Hepatocyte (in vitro differentiated cells): ENCODE data around the gene CARMIL1. TPM values are rescaled to one million over a fixed set of nuclear protein-coding genes. Genes with fewer than 3 reads are reported as not detected.
A peak's percentile ranks its signal among the peaks of the same experiment; 100 is the strongest.

ENCODE experiments used
- DNase-seq: peaks from one replicate; pipeline ENCODE4 v3.0.0-alpha.2; 2016; ENCODE audit warnings: low spot score
- H2AFZ ChIP-seq: fragments of 200-600 bp; sonication (generic); 2 replicates; pipeline ENCODE4 v1.6.0; 2016; ENCODE audit warnings: antibody characterized with exemption, mild to moderate bottlenecking
- H3K27ac ChIP-seq: fragments of 200-600 bp; sonication (generic); 2 replicates; pipeline ENCODE4 v1.5.1; 2016; ENCODE audit warnings: mild to moderate bottlenecking
- H3K27me3 ChIP-seq: fragments of 200-600 bp; sonication (generic); 2 replicates; pipeline ENCODE4 v1.6.1; 2016
- H3K36me3 ChIP-seq: fragments of 200-600 bp; sonication (generic); replicated peaks from 2 replicates; pipeline ENCODE4 v1.5.1; 2016; ENCODE audit warnings: low read depth; ENCODE audit not compliant: insufficient read depth
- H3K4me1 ChIP-seq: fragments of 200-600 bp; sonication (generic); 2 replicates; pipeline ENCODE4 v1.5.1; 2016; ENCODE audit warnings: mild to moderate bottlenecking, moderate library complexity; ENCODE audit not compliant: insufficient read depth
- H3K4me2 ChIP-seq: fragments of 200-600 bp; sonication (generic); 2 replicates; pipeline ENCODE4 v1.6.0; 2016
- H3K4me3 ChIP-seq: fragments of 200-600 bp; sonication (generic); 2 replicates; pipeline ENCODE4 v1.5.1; 2016; ENCODE audit warnings: mild to moderate bottlenecking
- H3K79me2 ChIP-seq: fragments of 200-600 bp; sonication (generic); 2 replicates; pipeline ENCODE4 v1.6.0; 2017; ENCODE audit warnings: mild to moderate bottlenecking
- H3K9me2 ChIP-seq: fragments of 200-600 bp; sonication (generic); replicated peaks from 2 replicates; pipeline ENCODE4 v1.6.0; 2017; ENCODE audit warnings: mild to moderate bottlenecking; ENCODE audit not compliant: insufficient read depth
- H3K9me3 ChIP-seq: fragments of 200-600 bp; sonication (generic); 2 replicates; pipeline ENCODE4 v1.5.1; 2016; ENCODE audit warnings: low read depth, mild to moderate bottlenecking
- H4K20me1 ChIP-seq: fragments of 200-600 bp; sonication (generic); 2 replicates; pipeline ENCODE4 v1.6.0; 2016; ENCODE audit warnings: mild to moderate bottlenecking; ENCODE audit not compliant: insufficient read depth, poor library complexity, severe bottlenecking
- EZH2 ChIP-seq: fragments of 200-600 bp; sonication (generic); IDR thresholded peaks from 2 replicates; pipeline ENCODE4 v1.6.1; 2016; ENCODE audit warnings: antibody characterized with exemption, mild to moderate bottlenecking, borderline replicate concordance
- EZH2phosphoT487 ChIP-seq: fragments of 200-600 bp; sonication (generic); IDR thresholded peaks from one replicate; pipeline ENCODE4 v1.6.1; 2018; ENCODE audit warnings: antibody characterized with exemption, mild to moderate bottlenecking, low read depth, moderate library complexity; ENCODE audit not compliant: unreplicated experiment, severe bottlenecking
- WGBS: methylation state at CpG from one replicate; pipeline ENCODE4 v1.1.6; 2016; ENCODE audit warnings: low lambda C conversion rate; ENCODE audit errors: missing lambda C conversion rate; 5-methylcytosine and 5-hydroxymethylcytosine counted together
- polyA plus RNA-seq: library from polyadenylated mRNA; unstranded; fragments of >200 nt; fragmentation: Nextera tagmentation; extraction: Ambion mirVana; gene quantifications from 2 replicates; pipeline ENCODE4 v1.2.1, GENCODE V29; 2016
- total RNA-seq: library from RNA; depleted of rRNA; stranded (reverse); fragments of >200 nt; gene quantifications from 2 replicates; pipeline ENCODE4 v1.2.3, GENCODE V29; 2014
- TF ChIP-seq, protein P1 (sequence below): fragments of 200-600 bp; sonication (generic); IDR thresholded peaks from 2 replicates; pipeline ENCODE4 v1.5.1; 2016; ENCODE audit warnings: antibody characterized with exemption, mild to moderate bottlenecking; ENCODE audit not compliant: poor library complexity

The CARMIL1 gene
- total and polyA plus RNA-seq, 2 experiments from 2014 or later = 19.5 to 40.6 TPM

DNA sequence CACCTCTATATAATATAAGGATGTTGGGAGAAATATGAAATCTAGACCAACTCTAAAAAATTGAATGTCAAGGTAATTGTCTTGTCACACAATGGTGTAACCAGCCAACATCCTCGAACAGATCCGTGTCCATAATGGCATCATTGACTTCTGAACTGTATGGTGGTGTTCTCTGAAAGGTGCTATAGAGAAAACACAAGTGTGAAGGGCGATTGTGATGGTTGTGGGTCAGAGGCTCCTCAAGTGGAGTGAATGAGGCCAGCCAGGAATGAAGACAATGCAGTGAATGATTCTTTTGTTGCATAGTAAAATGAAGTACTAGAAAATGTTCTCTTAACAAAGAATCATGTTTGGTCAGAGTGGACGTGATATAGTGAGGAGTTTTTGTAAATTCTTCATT is 58.3 kb downstream of the CARMIL1 start:
- peaks cover 89% of the 10 kb centered on the region for H3K79me2 ChIP-seq

DNA sequence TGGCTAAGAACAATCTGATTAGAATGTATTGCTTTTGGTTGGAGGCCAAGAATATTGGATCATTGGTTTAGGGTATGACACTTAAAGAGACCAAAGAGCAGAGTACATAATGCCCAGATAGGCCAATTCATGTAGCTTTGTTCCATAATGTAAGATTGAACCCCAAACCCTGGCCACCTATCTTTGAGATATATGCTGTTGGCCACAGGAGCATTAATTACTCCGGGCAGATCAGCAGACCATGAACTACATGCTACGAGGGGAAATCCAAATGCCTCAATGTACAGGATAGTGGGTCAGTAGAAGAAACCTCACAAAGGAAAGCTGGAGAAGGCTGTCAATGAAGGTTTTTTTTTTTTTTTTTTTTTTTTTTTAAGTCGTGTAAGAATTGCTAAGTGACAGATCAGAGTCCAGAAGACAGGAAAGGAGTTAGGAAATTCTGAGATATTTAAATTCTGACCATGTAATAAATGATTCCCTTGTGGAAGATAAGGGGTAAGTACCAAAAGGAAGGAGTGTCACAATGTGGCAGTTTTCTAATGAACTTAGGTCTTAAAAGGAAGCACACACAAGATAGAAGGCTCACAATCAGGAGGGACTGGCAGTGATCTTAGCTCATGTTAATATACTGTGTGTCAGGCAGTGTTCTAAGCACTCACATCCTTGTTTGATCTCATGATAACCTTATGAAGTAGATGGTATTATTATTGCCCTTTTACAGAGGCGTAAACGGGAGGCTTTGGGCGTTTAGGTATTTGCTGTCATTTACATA is 61.4 kb downstream of the CARMIL1 start:
- Histone ChIP-seq H3K79me2 (peaks cover 89% of the 10 kb centered on the region), H3K9me2 (no peaks in the 10 kb centered on the region), H3K4me2 (peak overlapping the region; percentile 28), H3K27ac (peak overlapping the region; percentile 78), H3K9me3 (no peaks in the 10 kb centered on the region), H4K20me1 (no peaks in the 10 kb centered on the region), H3K4me1 (peaks cover 26% of the 10 kb centered on the region), H3K36me3 (no peaks in the 10 kb centered on the region), H3K27me3 (no peaks in the 10 kb centered on the region), H2AFZ (no peak overlapping the region), H3K4me3 (no peak overlapping the region)
- peak; percentile 44 for DNase-seq
- WGBS = 56% methylated on average over 6 of the region's 6 CpGs
- TF ChIP-seq EZH2 (no peak), EZH2phosphoT487 (no peak)
- TF ChIP-seq, protein P1, sequence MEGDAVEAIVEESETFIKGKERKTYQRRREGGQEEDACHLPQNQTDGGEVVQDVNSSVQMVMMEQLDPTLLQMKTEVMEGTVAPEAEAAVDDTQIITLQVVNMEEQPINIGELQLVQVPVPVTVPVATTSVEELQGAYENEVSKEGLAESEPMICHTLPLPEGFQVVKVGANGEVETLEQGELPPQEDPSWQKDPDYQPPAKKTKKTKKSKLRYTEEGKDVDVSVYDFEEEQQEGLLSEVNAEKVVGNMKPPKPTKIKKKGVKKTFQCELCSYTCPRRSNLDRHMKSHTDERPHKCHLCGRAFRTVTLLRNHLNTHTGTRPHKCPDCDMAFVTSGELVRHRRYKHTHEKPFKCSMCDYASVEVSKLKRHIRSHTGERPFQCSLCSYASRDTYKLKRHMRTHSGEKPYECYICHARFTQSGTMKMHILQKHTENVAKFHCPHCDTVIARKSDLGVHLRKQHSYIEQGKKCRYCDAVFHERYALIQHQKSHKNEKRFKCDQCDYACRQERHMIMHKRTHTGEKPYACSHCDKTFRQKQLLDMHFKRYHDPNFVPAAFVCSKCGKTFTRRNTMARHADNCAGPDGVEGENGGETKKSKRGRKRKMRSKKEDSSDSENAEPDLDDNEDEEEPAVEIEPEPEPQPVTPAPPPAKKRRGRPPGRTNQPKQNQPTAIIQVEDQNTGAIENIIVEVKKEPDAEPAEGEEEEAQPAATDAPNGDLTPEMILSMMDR = no peak

More for the DNA sequence above, 58.3 kb downstream of the CARMIL1 start:
- DNase-seq = no peak
- H3K27ac ChIP-seq = peak overlapping the region; percentile 61
- H3K4me1 ChIP-seq = peaks cover 29% of the 10 kb centered on the region
- H3K4me3 ChIP-seq = no peak overlapping the region
- H3K9me3 ChIP-seq = no peaks in the 10 kb centered on the region
- TF ChIP-seq EZH2 (no peak), EZH2phosphoT487 (no peak)
- TF ChIP-seq, protein P1 = no peak
- peak overlapping the region; percentile 30 for H3K4me2 ChIP-seq
- WGBS = 95% methylated on average over 4 of the region's 4 CpGs
- H3K36me3 ChIP-seq = no peaks in the 10 kb centered on the region
- no peaks in the 10 kb centered on the region for H3K9me2 ChIP-seq
- H4K20me1 ChIP-seq = peaks cover 9% of the 10 kb centered on the region
- H2AFZ ChIP-seq = no peak overlapping the region
- H3K27me3 ChIP-seq = no peaks in the 10 kb centered on the region

DNA sequence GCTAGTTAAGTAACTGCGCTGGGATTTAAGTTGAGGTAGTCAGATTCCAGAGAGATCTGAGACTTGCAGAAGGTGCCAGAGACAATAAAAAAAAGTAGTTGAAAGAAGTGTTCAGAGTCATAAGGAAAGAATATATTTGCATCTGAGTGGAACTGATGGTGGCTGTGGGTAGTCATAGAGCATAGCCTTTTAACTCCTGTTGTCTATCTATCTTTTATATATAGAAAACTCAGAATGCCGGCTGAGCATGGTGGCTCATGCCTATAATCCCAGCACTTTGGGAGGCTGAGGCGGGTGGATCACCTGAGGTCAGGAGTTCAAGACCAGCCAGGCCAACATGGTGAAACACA is 62.0 kb downstream of the CARMIL1 start:
- Histone ChIP-seq H2AFZ (no peak overlapping the region), H3K4me1 (peaks cover 24% of the 10 kb centered on the region)
- 61% methylated on average over 3 of the region's 3 CpGs for WGBS

More for the DNA sequence above, 62.0 kb downstream of the CARMIL1 start:
- TF ChIP-seq, protein P1 = no peak
- TF ChIP-seq EZH2 = no peak
- no peak for TF ChIP-seq EZH2phosphoT487
- H4K20me1 ChIP-seq = peaks cover under 1% of the 10 kb centered on the region
- H3K79me2 ChIP-seq = peaks cover 85% of the 10 kb centered on the region
- H3K9me2 ChIP-seq = no peaks in the 10 kb centered on the region
- no peaks in the 10 kb centered on the region for H3K9me3 ChIP-seq
- no peaks in the 10 kb centered on the region for H3K36me3 ChIP-seq
- no peaks in the 10 kb centered on the region for H3K27me3 ChIP-seq
- H3K4me3 ChIP-seq = no peak overlapping the region
- no peak for DNase-seq
- peak overlapping the region; percentile 78 for H3K27ac ChIP-seq
- H3K4me2 ChIP-seq = peak overlapping the region; percentile 28
